HG02884 (cell line): ENCODE results near the gene HELZ.

ENCODE experiments used
- ATAC-seq: cut with Tn5 transposase; IDR thresholded peaks from one replicate; pipeline ENCODE4 v1.9.1; 2021; ENCODE audit warnings: mild to moderate bottlenecking, moderate library complexity; ENCODE audit not compliant: unreplicated experiment

HELZ gene

GRCh38 chr17:67196422-67196821 lies 48.6 kb downstream of the HELZ start:
- no peak for ATAC-seq

- ATAC-seq = no peak
Observed at GRCh38 chr17:67194134-67194533, 50.9 kb downstream of the HELZ start.

- ATAC-seq = no peak
Observed at GRCh38 chr17:67187927-67188326, 57.1 kb downstream of the HELZ start.

- ATAC-seq = no peak
Observed at GRCh38 chr17:67186782-67187181, 58.2 kb downstream of the HELZ start.

DNA sequence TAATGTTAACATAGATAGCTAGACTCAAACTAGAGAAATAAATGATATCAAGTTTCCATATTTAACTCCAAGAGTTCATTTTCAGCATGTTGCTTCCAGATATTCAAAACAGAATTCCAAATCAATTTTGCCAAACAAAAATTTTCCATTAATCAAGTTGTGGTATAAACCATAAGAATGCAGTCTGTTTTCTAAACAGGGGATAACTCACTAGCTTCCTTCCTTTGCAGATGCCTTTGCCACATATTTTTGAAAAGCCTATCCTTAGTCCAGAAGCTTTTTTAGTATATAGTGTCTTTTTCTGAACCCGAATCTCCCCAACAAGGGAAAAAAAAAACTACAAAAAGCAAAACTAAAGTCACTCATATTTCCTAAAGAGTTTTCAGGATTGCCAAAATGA lies 61.5 kb downstream of the HELZ start:
- ATAC-seq = no peak

GRCh38 chr17:67181825-67182224 lies 63.2 kb downstream of the HELZ start:
- no peak for ATAC-seq

DNA sequence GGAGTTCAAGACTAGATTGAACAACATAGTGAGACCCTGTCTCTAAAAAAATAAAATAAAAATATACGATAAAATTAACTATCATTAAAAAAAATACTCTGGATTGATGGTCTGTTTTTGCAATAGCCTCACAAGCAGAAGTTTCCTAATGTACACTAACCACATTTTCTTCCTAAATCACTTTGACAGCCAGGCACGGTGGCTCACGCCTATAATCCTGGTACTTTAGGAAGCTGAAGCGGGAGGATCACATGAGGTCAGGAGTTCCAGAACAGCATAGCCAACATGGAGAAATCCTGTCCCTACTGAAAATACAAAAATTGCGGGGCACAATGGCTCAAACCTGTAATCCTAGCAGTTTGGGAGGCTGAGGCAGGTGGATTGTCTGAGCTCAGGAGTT lies 64.7 kb downstream of the HELZ start:
- no peak for ATAC-seq

DNA sequence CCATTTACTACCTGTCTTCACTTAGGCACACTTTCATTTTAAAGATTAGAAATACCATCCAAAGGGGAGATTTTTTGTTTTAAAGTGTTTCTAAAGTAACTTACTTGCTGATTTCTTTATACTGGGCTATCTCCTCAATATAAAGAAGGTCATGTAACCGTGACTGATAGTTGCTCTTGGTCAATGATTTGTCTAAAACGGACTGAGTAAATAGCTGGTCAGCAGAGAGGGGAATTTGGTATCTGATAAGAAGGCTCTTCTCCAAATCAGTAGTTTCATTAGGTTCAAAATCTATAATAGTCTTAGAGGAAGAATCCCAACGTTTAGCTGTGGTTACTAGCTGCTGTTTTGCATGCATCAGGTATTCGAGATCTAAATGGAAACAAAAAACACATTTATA lies 66.4 kb downstream of the HELZ start:
- ATAC-seq = no peak

- ATAC-seq = no peak
Observed at GRCh38 chr17:67177732-67178131, 67.3 kb downstream of the HELZ start.

- no peak for ATAC-seq
Observed at GRCh38 chr17:67174190-67174589, 70.8 kb downstream of the HELZ start.

DNA sequence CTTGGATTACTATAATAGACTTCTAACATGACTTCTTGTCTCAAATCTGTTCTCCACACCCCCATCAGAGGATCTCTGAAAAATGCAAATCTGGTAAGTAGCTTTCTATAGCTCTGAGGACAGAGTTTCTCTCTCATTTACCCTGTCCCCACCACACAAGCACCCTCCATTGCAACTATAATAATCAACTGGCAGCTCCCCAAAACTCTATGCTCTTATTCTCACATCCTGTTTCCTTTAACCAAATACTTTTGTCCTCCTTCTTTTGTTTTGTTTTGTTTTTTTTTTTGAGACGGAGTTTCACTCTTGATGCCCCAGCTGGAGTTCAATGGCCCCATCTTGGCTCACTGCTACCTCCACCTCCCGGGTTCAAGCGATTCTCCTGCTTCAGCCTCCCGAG lies 73.4 kb downstream of the HELZ start:
- peak; percentile 93 for ATAC-seq

GRCh38 chr17:67168496-67168895 lies 76.5 kb downstream of the HELZ start:
- ATAC-seq = no peak

- no peak for ATAC-seq
Observed at GRCh38 chr17:67165201-67165600, 79.8 kb downstream of the HELZ start.

- ATAC-seq = no peak
Observed at GRCh38 chr17:67164302-67164701, 80.7 kb downstream of the HELZ start.

DNA sequence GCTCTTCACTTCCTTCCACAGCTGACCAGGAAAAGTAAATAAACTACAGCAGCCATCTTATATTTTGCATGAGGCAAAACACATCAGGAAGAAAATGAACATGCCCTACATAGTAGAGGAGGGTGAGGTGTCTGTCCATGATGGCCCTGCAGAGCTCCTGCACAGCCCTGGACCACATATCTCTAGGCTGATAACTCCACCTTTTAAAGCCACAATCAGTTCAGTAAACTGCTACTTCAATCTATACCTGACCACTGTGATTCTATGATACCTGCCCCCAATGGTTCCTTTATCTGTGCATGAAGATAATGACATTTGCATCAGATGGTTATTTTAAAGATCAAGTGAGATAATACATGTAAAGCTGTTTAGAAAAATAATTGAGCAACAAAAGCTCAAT lies 82.2 kb downstream of the HELZ start:
- no peak for ATAC-seq

DNA sequence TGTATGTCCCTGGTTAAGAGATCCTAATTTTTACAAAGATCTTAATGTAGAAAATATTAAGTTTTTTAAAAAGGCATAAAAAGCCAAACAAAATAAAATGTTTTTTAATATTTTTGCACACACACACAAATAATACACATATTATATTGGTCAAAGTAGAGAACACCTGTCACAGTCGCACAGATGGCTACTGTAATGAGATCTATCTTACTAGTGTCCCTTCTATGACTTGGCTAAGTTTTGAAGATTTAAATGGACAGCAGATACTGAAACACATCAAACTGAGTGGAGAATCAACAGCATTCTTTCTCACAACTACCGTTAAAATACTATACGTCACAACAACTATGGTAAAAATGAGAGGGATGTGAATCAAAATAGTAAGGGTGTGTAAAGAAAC lies 83.4 kb downstream of the HELZ start:
- ATAC-seq = no peak

DNA sequence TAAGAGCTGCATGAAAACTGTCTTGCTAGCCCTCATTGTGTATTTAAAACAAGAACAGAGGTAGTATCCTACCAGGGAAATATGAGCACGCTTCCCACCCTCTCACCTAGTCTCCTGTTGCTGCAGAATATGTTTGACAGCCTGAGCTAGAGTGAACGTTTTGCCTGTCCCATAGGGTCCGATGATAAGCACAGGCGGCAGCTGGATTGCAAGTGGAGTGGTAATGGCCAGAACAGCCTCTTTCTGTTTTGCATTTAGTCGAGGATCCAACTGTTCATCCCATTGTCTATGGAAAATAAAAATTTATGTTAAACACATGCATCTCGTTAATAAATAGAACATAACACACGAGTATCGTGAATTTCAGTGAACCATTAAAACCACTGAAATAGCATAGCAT lies 84.2 kb downstream of the HELZ start:
- ATAC-seq = no peak

DNA sequence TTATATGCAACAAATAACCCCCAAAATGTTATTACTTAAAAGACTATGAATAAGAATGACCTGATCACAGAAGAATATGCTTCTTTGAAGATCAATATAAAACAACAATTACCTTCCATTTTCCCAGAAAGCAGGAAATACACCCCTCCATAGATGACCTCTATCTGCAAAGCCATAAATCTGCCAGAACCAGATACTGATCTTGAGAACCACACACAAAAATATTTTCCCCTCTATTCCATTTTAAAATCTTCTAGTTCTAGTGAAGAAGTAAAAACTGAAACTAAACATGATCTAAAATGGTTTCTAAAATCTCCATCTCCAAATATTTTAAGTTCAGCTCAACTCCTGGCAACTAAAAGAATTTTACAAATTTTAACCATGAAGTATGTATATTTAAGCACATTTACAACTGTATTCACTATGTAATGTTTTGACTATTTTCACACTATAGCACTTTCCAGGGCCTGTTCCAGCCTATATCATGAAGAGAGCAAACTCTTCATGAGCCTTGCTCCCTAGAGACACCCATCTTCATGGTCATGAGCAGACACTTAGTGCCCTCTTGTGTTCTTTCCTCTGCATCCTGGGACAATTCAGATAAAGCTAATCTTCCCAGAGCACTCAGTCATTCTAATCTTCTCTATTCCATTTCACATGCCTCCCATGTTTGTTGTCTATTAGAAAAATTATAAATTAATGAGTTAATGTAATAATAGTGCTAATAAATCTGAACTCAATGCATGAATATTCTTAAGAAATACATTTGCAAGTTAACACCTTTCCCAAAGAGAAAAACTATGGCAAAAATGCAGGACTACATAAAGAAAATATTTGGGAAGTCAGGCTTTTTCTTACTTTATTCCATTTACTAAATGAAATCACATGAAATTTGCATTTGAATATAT lies 87.0 kb downstream of the HELZ start:
- ATAC-seq = no peak

DNA sequence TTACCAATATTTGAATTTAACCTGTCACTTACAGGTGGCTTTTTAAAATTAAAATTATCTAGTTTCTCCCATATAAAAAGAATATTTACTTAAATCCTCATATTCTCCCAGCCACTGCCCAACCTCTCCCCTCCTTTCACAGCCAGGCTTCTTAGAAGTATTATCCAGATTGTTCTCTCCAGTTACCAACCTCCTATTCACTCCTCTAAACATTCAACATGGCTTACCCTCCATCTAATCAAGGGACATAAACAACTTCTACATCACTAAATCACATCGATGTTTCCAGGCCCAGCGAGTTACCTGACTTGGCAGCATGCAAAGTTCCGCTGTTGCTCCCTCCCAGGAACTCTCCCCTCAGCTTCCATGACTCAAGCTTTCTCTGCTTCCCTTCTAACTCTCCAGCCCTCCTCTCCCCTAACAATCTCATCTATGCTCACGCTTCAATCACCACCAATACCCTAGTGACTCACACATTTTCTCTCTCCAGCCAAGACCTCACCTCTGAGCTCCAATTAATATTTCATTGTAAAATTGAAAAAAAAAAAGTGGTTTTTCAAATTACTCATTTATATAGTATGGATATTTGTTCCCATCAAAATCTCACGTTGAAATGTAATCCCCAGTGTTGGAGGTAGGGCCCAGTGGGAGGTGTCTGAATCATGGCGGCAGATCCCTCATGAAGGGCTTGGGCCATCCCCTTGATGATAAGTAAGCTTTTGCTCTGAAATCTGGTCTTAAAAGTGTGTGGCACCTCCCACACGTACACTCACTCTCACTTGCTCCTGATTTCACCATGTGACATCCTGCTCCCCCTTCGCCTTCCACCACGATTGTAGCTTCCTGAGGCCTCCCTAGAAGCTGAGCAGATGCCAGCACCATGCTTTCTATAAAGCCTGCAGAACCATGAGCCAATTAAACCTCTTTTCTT lies 88.5 kb downstream of the HELZ start:
- ATAC-seq = no peak

GRCh38 chr17:67152824-67153223 lies 92.2 kb downstream of the HELZ start:
- ATAC-seq = no peak

DNA sequence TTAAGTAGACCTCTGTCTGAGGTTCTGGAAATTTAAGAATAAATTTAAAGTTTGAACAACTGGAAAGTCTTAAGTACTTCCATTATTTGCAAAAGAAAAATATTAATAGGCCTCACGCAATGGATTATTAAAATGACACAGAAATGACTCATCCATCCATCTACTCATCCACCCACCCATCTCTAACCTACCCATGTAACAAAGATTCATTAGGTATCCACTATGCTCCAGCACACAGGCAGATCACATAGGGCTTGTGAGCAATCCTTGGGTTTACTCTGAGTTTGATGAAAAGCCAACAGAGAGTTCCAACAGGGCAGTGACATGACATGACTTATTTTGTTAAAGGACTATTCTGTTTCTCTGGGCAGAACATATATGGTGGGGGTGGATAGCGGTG lies 93.3 kb downstream of the HELZ start:
- ATAC-seq = no peak

- no peak for ATAC-seq
Observed at GRCh38 chr17:67150826-67151225, 94.2 kb downstream of the HELZ start.
